Measurements from ENCODE around the gene GEMIN7.

Gene GEMIN7

GRCh38 chr19:45050036-45050435 is 29.0 kb upstream of the GEMIN7 start:
- Histone ChIP-seq H3K4me2 (ENCODE audit: low read length) (no peak overlapping the region), H2AFZ (no peak overlapping the region), H3K27ac (no peak overlapping the region), H3K79me2 (peaks cover 68% of the 10 kb centered on the region), H3K9me3 (ENCODE audit: control insufficient read depth, low read length) (no peaks in the 10 kb centered on the region), H3K9ac (no peak overlapping the region), H3K4me1 (no peaks in the 10 kb centered on the region), H3K27me3 (ENCODE audit: control insufficient read depth, insufficient read depth, low read length) (no peaks in the 10 kb centered on the region), H3K36me3 (ENCODE audit: control insufficient read depth, insufficient read depth, low read length) (no peaks in the 10 kb centered on the region), H3K4me3 (ENCODE audit: low read depth, low read length) (no peak overlapping the region)
- TF ChIP-seq CTCF (IDR thresholded peaks at IDR 0.05), result no peak

- no peaks in the 10 kb centered on the region for H3K4me1 ChIP-seq
- H3K9me3 ChIP-seq (ENCODE audit: control insufficient read depth, low read length), result no peaks in the 10 kb centered on the region
- no peak overlapping the region for H3K4me2 ChIP-seq (ENCODE audit: low read length)
- no peak overlapping the region for H2AFZ ChIP-seq
- H3K36me3 ChIP-seq (ENCODE audit: control insufficient read depth, insufficient read depth, low read length), result no peaks in the 10 kb centered on the region
- H3K27me3 ChIP-seq (ENCODE audit: control insufficient read depth, insufficient read depth, low read length), result no peaks in the 10 kb centered on the region
- H3K27ac ChIP-seq, result no peak overlapping the region
- H3K4me3 ChIP-seq (ENCODE audit: low read depth, low read length), result no peak overlapping the region
- no peak for TF ChIP-seq CTCF (IDR thresholded peaks at IDR 0.05)
- H3K9ac ChIP-seq, result no peak overlapping the region
- H3K79me2 ChIP-seq, result peaks cover 57% of the 10 kb centered on the region
Measured at GRCh38 chr19:45051929-45052579, 27.0 kb upstream of the GEMIN7 start.

GRCh38 chr19:45056831-45057230 is 22.2 kb upstream of the GEMIN7 start:
- H3K27ac ChIP-seq, result no peak overlapping the region
- no peaks in the 10 kb centered on the region for H3K27me3 ChIP-seq (ENCODE audit: control insufficient read depth, insufficient read depth, low read length)
- H3K9ac ChIP-seq, result no peak overlapping the region
- H3K4me3 ChIP-seq (ENCODE audit: low read depth, low read length), result no peak overlapping the region
- H3K4me2 ChIP-seq (ENCODE audit: low read length), result no peak overlapping the region
- H3K36me3 ChIP-seq (ENCODE audit: control insufficient read depth, insufficient read depth, low read length), result no peaks in the 10 kb centered on the region
- no peak for TF ChIP-seq CTCF (IDR thresholded peaks at IDR 0.05)
- H2AFZ ChIP-seq, result no peak overlapping the region
- no peaks in the 10 kb centered on the region for H3K4me1 ChIP-seq
- peaks cover 40% of the 10 kb centered on the region for H3K79me2 ChIP-seq
- H3K9me3 ChIP-seq (ENCODE audit: control insufficient read depth, low read length), result no peaks in the 10 kb centered on the region

GRCh38 chr19:45057444-45057843 is 21.6 kb upstream of the GEMIN7 start:
- H3K4me3 ChIP-seq (ENCODE audit: low read depth, low read length), result no peak overlapping the region
- no peak overlapping the region for H3K27ac ChIP-seq
- no peaks in the 10 kb centered on the region for H3K36me3 ChIP-seq (ENCODE audit: control insufficient read depth, insufficient read depth, low read length)
- peaks cover 33% of the 10 kb centered on the region for H3K79me2 ChIP-seq
- no peak for TF ChIP-seq CTCF (IDR thresholded peaks at IDR 0.05)
- no peak overlapping the region for H3K4me2 ChIP-seq (ENCODE audit: low read length)
- H3K9ac ChIP-seq, result no peak overlapping the region
- H3K27me3 ChIP-seq (ENCODE audit: control insufficient read depth, insufficient read depth, low read length), result no peaks in the 10 kb centered on the region
- no peaks in the 10 kb centered on the region for H3K4me1 ChIP-seq
- no peaks in the 10 kb centered on the region for H3K9me3 ChIP-seq (ENCODE audit: control insufficient read depth, low read length)
- H2AFZ ChIP-seq, result no peak overlapping the region

- H3K36me3 ChIP-seq (ENCODE audit: control insufficient read depth, insufficient read depth, low read length), result no peaks in the 10 kb centered on the region
- no peak for TF ChIP-seq CTCF (IDR thresholded peaks at IDR 0.05)
- H3K9ac ChIP-seq, result no peak overlapping the region
- no peaks in the 10 kb centered on the region for H3K27me3 ChIP-seq (ENCODE audit: control insufficient read depth, insufficient read depth, low read length)
- H2AFZ ChIP-seq, result no peak overlapping the region
- H3K9me3 ChIP-seq (ENCODE audit: control insufficient read depth, low read length), result no peaks in the 10 kb centered on the region
- no peak overlapping the region for H3K27ac ChIP-seq
- H3K4me1 ChIP-seq, result no peaks in the 10 kb centered on the region
- H3K4me3 ChIP-seq (ENCODE audit: low read depth, low read length), result no peak overlapping the region
- no peak overlapping the region for H3K4me2 ChIP-seq (ENCODE audit: low read length)
- H3K79me2 ChIP-seq, result peaks cover 27% of the 10 kb centered on the region
Measured at GRCh38 chr19:45058622-45059159, 20.4 kb upstream of the GEMIN7 start.

Measured in parathyroid adenoma (tissue), 2 donors.